Sigmoid colon (tissue), 4 donors: ENCODE measurements around the gene TMLHE.

ENCODE experiments used
- EP300 ChIP-seq, 4 donors: sonication (generic); formaldehyde crosslinking; IDR thresholded peaks; one replicate each; pipeline ENCODE4 v1.6.1; 2017; ENCODE audit warnings: antibody characterized with exemption in 4 of 4
- TF ChIP-seq, protein P1 (sequence below), 4 experiments: fragments of 450-650 bp in 3 of 4; fragments of 200-600 bp in 1 of 4; IDR thresholded peaks; one replicate each; pipeline ENCODE4 v1.5.1; 2016 to 2019; ENCODE audit warnings: antibody characterized with exemption in 4 of 4, mild to moderate bottlenecking in 3 of 4, moderate library complexity in 2 of 4

GRCh38 chrX:155643240-155643639 is 30.5 kb upstream of the TMLHE start:
- TF ChIP-seq, protein P1, sequence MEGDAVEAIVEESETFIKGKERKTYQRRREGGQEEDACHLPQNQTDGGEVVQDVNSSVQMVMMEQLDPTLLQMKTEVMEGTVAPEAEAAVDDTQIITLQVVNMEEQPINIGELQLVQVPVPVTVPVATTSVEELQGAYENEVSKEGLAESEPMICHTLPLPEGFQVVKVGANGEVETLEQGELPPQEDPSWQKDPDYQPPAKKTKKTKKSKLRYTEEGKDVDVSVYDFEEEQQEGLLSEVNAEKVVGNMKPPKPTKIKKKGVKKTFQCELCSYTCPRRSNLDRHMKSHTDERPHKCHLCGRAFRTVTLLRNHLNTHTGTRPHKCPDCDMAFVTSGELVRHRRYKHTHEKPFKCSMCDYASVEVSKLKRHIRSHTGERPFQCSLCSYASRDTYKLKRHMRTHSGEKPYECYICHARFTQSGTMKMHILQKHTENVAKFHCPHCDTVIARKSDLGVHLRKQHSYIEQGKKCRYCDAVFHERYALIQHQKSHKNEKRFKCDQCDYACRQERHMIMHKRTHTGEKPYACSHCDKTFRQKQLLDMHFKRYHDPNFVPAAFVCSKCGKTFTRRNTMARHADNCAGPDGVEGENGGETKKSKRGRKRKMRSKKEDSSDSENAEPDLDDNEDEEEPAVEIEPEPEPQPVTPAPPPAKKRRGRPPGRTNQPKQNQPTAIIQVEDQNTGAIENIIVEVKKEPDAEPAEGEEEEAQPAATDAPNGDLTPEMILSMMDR (IDR thresholded peaks at IDR 0.05) = no peak
- no peak for TF ChIP-seq EP300 (IDR thresholded peaks at IDR 0.05)
